GM12878 (cell line): Measurements from ENCODE around the gene PGF. TPM values are rescaled to one million over a fixed set of nuclear protein-coding genes. Genes with fewer than 3 reads are reported as not detected.

ENCODE experiments used
- ATAC-seq: fragments of 200-7000 bp; cut with Tn5 transposase; 3 replicates; pipeline ENCODE4 v1.9.1; 2020; ENCODE audit warnings: mild to moderate bottlenecking, moderate library complexity
- BruUV-seq: library from RNA; stranded (reverse); fragments of 400-500 nt; replicated peaks from 2 replicates; lab custom pipeline; 2021; lab: Mats Ljungman, UMichigan
- CTCF ChIA-PET: fragments of 300-600 bp; sonication (Branson Sonifier 250); formaldehyde crosslinking; extraction: SDS; loops from one replicate; lab custom pipeline; 2021; ENCODE audit warnings: inconsistent platforms; lab: Yijun Ruan, JAX
- POLR2A ChIA-PET: fragments of 350-600 bp; formaldehyde crosslinking; extraction: SDS; loops from one replicate; lab custom pipeline; 2021; ENCODE audit warnings: inconsistent platforms; lab: Charles Lee
- RAD21 ChIA-PET: fragments of 300-600 bp; sonication (Branson Sonifier 250); formaldehyde crosslinking; loops from one replicate; lab custom pipeline; 2023; ENCODE audit warnings: antibody characterized with exemption; ENCODE audit not compliant: unreplicated experiment; lab: Charles Lee
- SMC1A ChIA-PET: fragments of 300-600 bp; sonication (Branson Sonifier 250); formaldehyde crosslinking; loops from one replicate; lab custom pipeline; 2023; ENCODE audit not compliant: unreplicated experiment, uncharacterized antibody; lab: Charles Lee
- DNase-seq: peaks from one replicate; pipeline ENCODE4 v3.0.0-alpha.2; 2011; ENCODE audit warnings: low read depth, low spot score
- FAIRE-seq: peaks from 3 replicates; lab custom pipeline; 2011; peaks lifted over from hg19 to GRCh38; lab: Jason Lieb, UNC
- H2AFZ ChIP-seq: 2 replicates; pipeline ENCODE4 v1.6.0; 2011; ENCODE audit warnings: low read depth, low read length, control low read depth; ENCODE audit not compliant: control insufficient read depth
- H3K27ac ChIP-seq: 2 replicates; pipeline ENCODE4 v1.5.1; 2011; ENCODE audit warnings: control low read depth; ENCODE audit not compliant: control insufficient read depth, insufficient read depth
- H3K27me3 ChIP-seq, 2 experiments: replicated peaks in 1 of 2; 2 replicates each; pipeline versions ENCODE4 v1.6.0 to v1.6.1; 2011; ENCODE audit warnings: low read length in 1 of 2; ENCODE audit not compliant: control insufficient read depth in 2 of 2, insufficient read depth in 2 of 2
- H3K36me3 ChIP-seq, 2 experiments: 2 replicates each; pipeline ENCODE4 v1.5.1; 2011; ENCODE audit warnings: low read length in 1 of 2; ENCODE audit not compliant: control insufficient read depth in 2 of 2, insufficient read depth in 2 of 2
- H3K4me1 ChIP-seq: 2 replicates; pipeline ENCODE4 v1.6.1; 2011; ENCODE audit warnings: mild to moderate bottlenecking, low read length, moderate library complexity, mixed read lengths; ENCODE audit not compliant: control insufficient read depth, insufficient read depth
- H3K4me2 ChIP-seq: 2 replicates; pipeline ENCODE4 v1.6.0; 2011; ENCODE audit warnings: control low read depth; ENCODE audit not compliant: control insufficient read depth, insufficient read depth
- H3K4me3 ChIP-seq: fragments of 200-600 bp; sonication (generic); 2 replicates; pipeline ENCODE4 v1.5.1; 2016
- H3K79me2 ChIP-seq: 2 replicates; pipeline ENCODE4 v1.6.0; 2011; ENCODE audit warnings: low read length; ENCODE audit not compliant: control insufficient read depth, insufficient read depth
- H3K9ac ChIP-seq: 2 replicates; pipeline ENCODE4 v1.8.0; 2011; ENCODE audit warnings: low read length, control low read depth, mixed read lengths; ENCODE audit not compliant: control insufficient read depth, insufficient read depth
- H3K9me3 ChIP-seq: replicated peaks from 3 replicates; pipeline ENCODE4 v1.5.1; 2011; ENCODE audit warnings: mild to moderate bottlenecking, low read length; ENCODE audit not compliant: control insufficient read depth, insufficient read depth
- H4K20me1 ChIP-seq: 2 replicates; pipeline ENCODE4 v1.6.0; 2011; ENCODE audit not compliant: control insufficient read depth, insufficient read depth
- BHLHE40 ChIP-seq, 2 experiments: fragments of 450-650 bp in 1 of 2; IDR thresholded peaks; 2 replicates each; pipeline ENCODE4 v1.6.1; 2011 to 2017; ENCODE audit warnings: low read depth in 2 of 2, borderline replicate concordance in 1 of 2, improper control_type of control experiment in 1 of 2, low read length in 1 of 2, mild to moderate bottlenecking in 1 of 2
- CHD4 ChIP-seq: fragments of 200-600 bp; sonication (generic); IDR thresholded peaks from 2 replicates; pipeline ENCODE4 v1.6.1; 2016; ENCODE audit warnings: mild to moderate bottlenecking
- ETV6 ChIP-seq, 2 experiments: fragments of 450-650 bp in 1 of 2; IDR thresholded peaks in 1 of 2; conservative IDR thresholded peaks in 1 of 2; 2 replicates each; pipeline ENCODE4 v1.6.1; 2014; ENCODE audit warnings: antibody characterized with exemption in 1 of 2, borderline replicate concordance in 1 of 2, low read depth in 1 of 2, mild to moderate bottlenecking in 1 of 2, moderate library complexity in 1 of 2
- KAT2A ChIP-seq: conservative IDR thresholded peaks from 2 replicates; pipeline ENCODE4 v1.6.1; 2011; ENCODE audit warnings: low read depth, low read length; ENCODE audit not compliant: control insufficient read depth
- MEF2B ChIP-seq: fragments of 450-650 bp; IDR thresholded peaks from 2 replicates; pipeline ENCODE4 v1.6.1; 2018; ENCODE audit warnings: mild to moderate bottlenecking, moderate library complexity; ENCODE audit not compliant: partially characterized antibody, poor library complexity, severe bottlenecking
- NFXL1 ChIP-seq: fragments of 450-650 bp; IDR thresholded peaks from 2 replicates; pipeline ENCODE4 v1.6.1; 2017; ENCODE audit warnings: antibody characterized with exemption, mild to moderate bottlenecking, borderline replicate concordance
- NR2C1 ChIP-seq: fragments of 450-650 bp; IDR thresholded peaks from 2 replicates; pipeline ENCODE4 v1.6.1; 2017; ENCODE audit warnings: antibody characterized with exemption, mild to moderate bottlenecking, moderate library complexity
- POLR2AphosphoS5 ChIP-seq: IDR thresholded peaks from 2 replicates; pipeline ENCODE4 v1.6.1; 2011; ENCODE audit warnings: mild to moderate bottlenecking, low read length, inconsistent platforms
- POU2F2 ChIP-seq: IDR thresholded peaks from 3 replicates; pipeline ENCODE4 v1.6.1; 2011; ENCODE audit warnings: low read depth, mild to moderate bottlenecking, low read length, borderline replicate concordance
- RAD51 ChIP-seq: fragments of 450-650 bp; IDR thresholded peaks from 2 replicates; pipeline ENCODE4 v1.6.1; 2016; ENCODE audit warnings: moderate library complexity, mild to moderate bottlenecking, inconsistent platforms
- RELA ChIP-seq: fragments of 450-650 bp; IDR thresholded peaks from 2 replicates; pipeline ENCODE4 v1.8.0; 2014; ENCODE audit warnings: borderline replicate concordance; ENCODE audit not compliant: partially characterized antibody
- REST ChIP-seq: IDR thresholded peaks from 2 replicates; pipeline ENCODE4 v1.6.1; 2012; ENCODE audit warnings: mild to moderate bottlenecking, low read depth, low read length
- SMAD1 ChIP-seq: fragments of 450-650 bp; IDR thresholded peaks from 2 replicates; pipeline ENCODE4 v1.6.1; 2018; ENCODE audit warnings: mild to moderate bottlenecking, low read depth; ENCODE audit not compliant: partially characterized antibody
- SP1 ChIP-seq: IDR thresholded peaks from one replicate; pipeline ENCODE4 v1.6.1; 2011; ENCODE audit warnings: low read depth, low read length
- ZSCAN29 ChIP-seq: fragments of 450-650 bp; IDR thresholded peaks from 2 replicates; pipeline ENCODE4 v1.6.1; 2017; ENCODE audit warnings: mild to moderate bottlenecking, moderate library complexity
- WGBS: methylation state at CpG from one replicate; pipeline ENCODE4 v1.1.6; 2016; ENCODE audit warnings: low lambda C conversion rate; ENCODE audit not compliant: insufficient replicate concordance, insufficient coverage; ENCODE audit errors: missing lambda C conversion rate; 5-methylcytosine and 5-hydroxymethylcytosine counted together
- in situ Hi-C: fragments of 300-500 bp; cut with MboI; formaldehyde crosslinking; loops from 9 replicates; pipeline ENCODE4 v1.14.3; 2018; ENCODE audit warnings: mixed read lengths
- intact Hi-C: fragments of 100-400 bp; cut with micrococcal nuclease; formaldehyde crosslinking; loops from one replicate; pipeline ENCODE4 v1.14.2; 2022; ENCODE audit not compliant: unreplicated experiment
- polyA plus RNA-seq, 11 experiments: library from polyadenylated mRNA; depleted of rRNA in 4 of 11; unstranded in 6 of 11; stranded (reverse) in 5 of 11; fragments of >200 nt; fragmentation: Nextera tagmentation in 4 of 11; fragmentation: Illumina TruSeq in 1 of 11; extraction: Ambion mirVana in 4 of 11; extraction: Trizol in 1 of 11; gene quantifications; 1 replicate in 1 of 11; 2 replicates in 10 of 11; pipeline versions ENCODE4 v1.2.1 to v1.2.3, GENCODE V29; 2011 to 2016; ENCODE audit warnings: inconsistent platforms in 2 of 11, missing spikeins in 2 of 11, low read depth in 1 of 11
- total RNA-seq, 4 experiments: library from RNA; depleted of rRNA in 3 of 4; stranded (reverse); fragments of >200 nt in 3 of 4; fragmentation: Illumina TruSeq in 1 of 4; extraction: Trizol in 1 of 4; gene quantifications; 2 replicates each; pipeline versions ENCODE4 v1.2.1 to v1.2.3, GENCODE V29; 2013 to 2021

The PGF gene
- total and polyA plus RNA-seq, 10 of the 15 experiments (the other 5 are each of a cell fraction or from before 2014, with no cell fraction given): 0.11 to 5.5 (median 0.63) TPM

- no peaks in the 10 kb centered on the region for H3K9me3 ChIP-seq
- ChIA-PET CTCF (interaction anchor here (0.5 to 4.7 kb wide), 9 partner anchors 9 to 308 kb away, joined by 3 to 24 read pairs (median 3); no protein-coding TSS in a partner anchor), POLR2A (no interaction called here), SMC1A (interaction anchor here (1.4 to 1.7 kb wide), 2 partner anchors 56 to 171 kb away, joined by 4 to 7 read pairs; no protein-coding TSS in a partner anchor), RAD21 (interaction anchor here (0.6 to 2.5 kb wide), 4 partner anchors 11 to 171 kb away, joined by 4 to 8 read pairs (median 6); no protein-coding TSS in a partner anchor)
- in situ Hi-C loops (no loop called here), intact Hi-C loops (no loop called here)
- ATAC-seq (no peak), FAIRE-seq (no peak), DNase-seq (no peak)
- H3K36me3 ChIP-seq: no peaks in the 10 kb centered on the region
- H3K4me2 ChIP-seq: no peak overlapping the region
- H3K27ac ChIP-seq: no peak overlapping the region
- H2AFZ ChIP-seq: no peak overlapping the region
- no peak for TF ChIP-seq NR2C1
- TF ChIP-seq CHD4: no peak
- TF ChIP-seq NFXL1: no peak
- TF ChIP-seq SMAD1: no peak
- no peak for TF ChIP-seq REST
- no peak for TF ChIP-seq ZSCAN29
- no peak for TF ChIP-seq MEF2B
- no peak for TF ChIP-seq KAT2A
- no peak for TF ChIP-seq ETV6 (conservative IDR thresholded peaks at IDR 0.05 in 1 of 2, IDR thresholded peaks at IDR 0.05 in 1 of 2; ENCODE audit: borderline replicate concordance in 1 of 2, low read depth in 1 of 2)
- TF ChIP-seq POU2F2: no peak
- TF ChIP-seq POLR2AphosphoS5: no peak
- TF ChIP-seq RAD51: no peak
- no peak for TF ChIP-seq RELA
- no peak for TF ChIP-seq SP1
- no peak for TF ChIP-seq BHLHE40 (IDR thresholded peaks at IDR 0.05; ENCODE audit: borderline replicate concordance in 1 of 2, low read depth in 2 of 2, low read length in 1 of 2)
- no peak overlapping the region for H3K4me3 ChIP-seq
- WGBS: 94% methylated on average over 5 of the region's 5 CpGs
- no TSS peak for BruUV-seq
- no peak overlapping the region for H3K9ac ChIP-seq
- no peaks in the 10 kb centered on the region for H4K20me1 ChIP-seq
- H3K79me2 ChIP-seq: no peaks in the 10 kb centered on the region
- no peaks in the 10 kb centered on the region for H3K4me1 ChIP-seq
- no peaks in the 10 kb centered on the region for H3K27me3 ChIP-seq
Observed at GRCh38 chr14:74917178-74917543, 38.2 kb downstream of the PGF start.
